ENCODE data around the gene PWWP2A.

Gene PWWP2A

GRCh38 chr5:160155017-160155750 is 35.9 kb upstream of the PWWP2A start:
- no peak overlapping the region for H3K4me3 ChIP-seq (ENCODE audit: low read depth in 1 of 2, low read length in 2 of 2)
- H3K36me3 ChIP-seq (ENCODE audit: insufficient read depth, low read length): no peaks in the 10 kb centered on the region
- H3K27me3 ChIP-seq (ENCODE audit: insufficient read depth, low read length, poor library complexity): no peaks in the 10 kb centered on the region
- no peak overlapping the region for H3K27ac ChIP-seq (ENCODE audit: low read length)
- TF ChIP-seq EZH2 (IDR thresholded peaks at IDR 0.05; ENCODE audit: borderline replicate concordance, low read depth, low read length, severe bottlenecking): no peak
- no peak for TF ChIP-seq CTCF (IDR thresholded peaks at IDR 0.05; ENCODE audit: borderline replicate concordance, extremely low read depth, low read length, poor library complexity, severe bottlenecking)
- H3K79me2 ChIP-seq (ENCODE audit: insufficient read depth, low read length): no peaks in the 10 kb centered on the region
- no peak overlapping the region for H3K4me2 ChIP-seq (ENCODE audit: insufficient read depth, low read length)
- ATAC-seq (ENCODE audit: insufficient read depth, low read depth): no peak
- no peak overlapping the region for H3K9ac ChIP-seq (ENCODE audit: low read depth, low read length)
- DNase-seq: no peak
- H3K4me1 ChIP-seq (ENCODE audit: insufficient read depth, low read length): no peaks in the 10 kb centered on the region
- H3K9me3 ChIP-seq (ENCODE audit: insufficient read depth, low read length, severe bottlenecking): no peaks in the 10 kb centered on the region
- H2AFZ ChIP-seq (ENCODE audit: low read depth, low read length): no peak overlapping the region
- no peaks in the 10 kb centered on the region for H4K20me1 ChIP-seq (ENCODE audit: insufficient read depth, low read length)

GRCh38 chr5:160152901-160153300 is 33.7 kb upstream of the PWWP2A start:
- Histone ChIP-seq H2AFZ (ENCODE audit: low read depth, low read length) (no peak overlapping the region), H3K4me2 (ENCODE audit: insufficient read depth, low read length) (no peak overlapping the region), H4K20me1 (ENCODE audit: insufficient read depth, low read length) (no peaks in the 10 kb centered on the region), H3K79me2 (ENCODE audit: insufficient read depth, low read length) (no peaks in the 10 kb centered on the region), H3K27me3 (ENCODE audit: insufficient read depth, low read length, poor library complexity) (no peaks in the 10 kb centered on the region), H3K9ac (ENCODE audit: low read depth, low read length) (no peak overlapping the region), H3K4me3 (ENCODE audit: low read depth in 1 of 2, low read length in 2 of 2) (no peak overlapping the region), H3K36me3 (ENCODE audit: insufficient read depth, low read length) (no peaks in the 10 kb centered on the region), H3K9me3 (ENCODE audit: insufficient read depth, low read length, severe bottlenecking) (no peaks in the 10 kb centered on the region), H3K27ac (ENCODE audit: low read length) (no peak overlapping the region), H3K4me1 (ENCODE audit: insufficient read depth, low read length) (no peaks in the 10 kb centered on the region)
- DNase-seq: no peak
- no peak for ATAC-seq (ENCODE audit: insufficient read depth, low read depth)
- no peak for TF ChIP-seq EZH2 (IDR thresholded peaks at IDR 0.05; ENCODE audit: borderline replicate concordance, low read depth, low read length, severe bottlenecking)
- TF ChIP-seq CTCF (IDR thresholded peaks at IDR 0.05; ENCODE audit: borderline replicate concordance, extremely low read depth, low read length, poor library complexity, severe bottlenecking): no peak

GRCh38 chr5:160152287-160152686 is 33.0 kb upstream of the PWWP2A start:
- no peak overlapping the region for H3K4me3 ChIP-seq (ENCODE audit: low read depth in 1 of 2, low read length in 2 of 2)
- H3K27ac ChIP-seq (ENCODE audit: low read length): no peak overlapping the region
- TF ChIP-seq CTCF (IDR thresholded peaks at IDR 0.05; ENCODE audit: borderline replicate concordance, extremely low read depth, low read length, poor library complexity, severe bottlenecking) (no peak), EZH2 (IDR thresholded peaks at IDR 0.05; ENCODE audit: borderline replicate concordance, low read depth, low read length, severe bottlenecking) (no peak)
- ATAC-seq (ENCODE audit: insufficient read depth, low read depth) (no peak), DNase-seq (no peak)
- no peak overlapping the region for H3K4me2 ChIP-seq (ENCODE audit: insufficient read depth, low read length)
- H3K9ac ChIP-seq (ENCODE audit: low read depth, low read length): no peak overlapping the region
- no peaks in the 10 kb centered on the region for H3K4me1 ChIP-seq (ENCODE audit: insufficient read depth, low read length)
- H3K36me3 ChIP-seq (ENCODE audit: insufficient read depth, low read length): no peaks in the 10 kb centered on the region
- H3K79me2 ChIP-seq (ENCODE audit: insufficient read depth, low read length): no peaks in the 10 kb centered on the region
- H3K9me3 ChIP-seq (ENCODE audit: insufficient read depth, low read length, severe bottlenecking): no peaks in the 10 kb centered on the region
- H3K27me3 ChIP-seq (ENCODE audit: insufficient read depth, low read length, poor library complexity): no peaks in the 10 kb centered on the region
- H2AFZ ChIP-seq (ENCODE audit: low read depth, low read length): no peak overlapping the region
- no peaks in the 10 kb centered on the region for H4K20me1 ChIP-seq (ENCODE audit: insufficient read depth, low read length)
